Endometrial microvascular endothelial cells (primary cell): ENCODE results near the gene UNKL. TPM values are rescaled to one million over a fixed set of nuclear protein-coding genes. Genes with fewer than 3 reads are reported as not detected.

Experiments used
- in situ Hi-C: cut with HindIII; loops from 2 replicates; pipeline ENCODE4 v1.10.0; 2017; ENCODE audit warnings: low sequenced_read_pairs, low pct_unique_long_range_greater_than_20kb; ENCODE audit errors: inconsistent ontology term
- total RNA-seq: library from RNA; depleted of rRNA; stranded (reverse); fragments of >200 nt; gene quantifications from one replicate; pipeline ENCODE4 v1.2.3, GENCODE V29; 2015; ENCODE audit errors: inconsistent ontology term

Gene UNKL, protein sequence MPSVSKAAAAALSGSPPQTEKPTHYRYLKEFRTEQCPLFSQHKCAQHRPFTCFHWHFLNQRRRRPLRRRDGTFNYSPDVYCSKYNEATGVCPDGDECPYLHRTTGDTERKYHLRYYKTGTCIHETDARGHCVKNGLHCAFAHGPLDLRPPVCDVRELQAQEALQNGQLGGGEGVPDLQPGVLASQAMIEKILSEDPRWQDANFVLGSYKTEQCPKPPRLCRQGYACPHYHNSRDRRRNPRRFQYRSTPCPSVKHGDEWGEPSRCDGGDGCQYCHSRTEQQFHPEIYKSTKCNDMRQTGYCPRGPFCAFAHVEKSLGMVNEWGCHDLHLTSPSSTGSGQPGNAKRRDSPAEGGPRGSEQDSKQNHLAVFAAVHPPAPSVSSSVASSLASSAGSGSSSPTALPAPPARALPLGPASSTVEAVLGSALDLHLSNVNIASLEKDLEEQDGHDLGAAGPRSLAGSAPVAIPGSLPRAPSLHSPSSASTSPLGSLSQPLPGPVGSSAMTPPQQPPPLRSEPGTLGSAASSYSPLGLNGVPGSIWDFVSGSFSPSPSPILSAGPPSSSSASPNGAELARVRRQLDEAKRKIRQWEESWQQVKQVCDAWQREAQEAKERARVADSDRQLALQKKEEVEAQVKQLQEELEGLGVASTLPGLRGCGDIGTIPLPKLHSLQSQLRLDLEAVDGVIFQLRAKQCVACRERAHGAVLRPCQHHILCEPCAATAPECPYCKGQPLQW
- 9.8 TPM for total RNA-seq

DNA sequence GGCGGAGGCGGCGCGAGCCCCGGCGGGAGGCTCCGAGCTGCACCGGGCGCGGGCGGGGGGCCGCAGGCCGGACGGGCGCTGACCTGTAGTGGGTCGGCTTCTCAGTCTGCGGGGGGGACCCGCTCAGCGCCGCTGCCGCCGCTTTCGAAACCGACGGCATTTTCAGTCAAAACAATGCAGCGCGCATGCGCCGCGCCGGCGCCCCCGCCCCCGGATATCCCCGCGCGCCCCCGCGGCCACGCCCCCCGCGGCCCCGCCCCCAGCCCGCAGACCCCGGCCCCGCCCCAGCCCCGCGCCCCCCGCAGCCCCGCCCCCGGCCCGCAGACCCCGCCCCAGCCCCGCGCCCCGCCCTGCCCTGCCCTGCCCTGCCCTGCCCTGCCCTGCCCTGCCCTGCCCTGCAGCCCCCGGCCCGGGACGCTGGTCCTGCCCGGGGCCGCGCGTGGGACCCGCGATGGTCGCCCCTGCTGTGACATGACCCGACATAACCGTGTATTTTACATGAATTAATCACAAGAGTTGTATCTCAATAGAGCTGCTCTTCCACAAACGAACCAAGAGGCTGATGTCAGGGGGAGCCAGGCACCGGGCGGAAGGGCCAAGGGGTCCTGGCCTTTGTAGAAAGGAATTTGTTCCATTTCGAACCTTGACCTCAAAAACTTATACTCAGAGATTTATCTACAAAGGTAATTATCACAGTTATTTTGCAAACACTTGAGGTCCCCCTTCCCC is at the start of gene UNKL:
Gene UNKL (minus strand): TSS at position 173 of the 729 bp plus-strand sequence. CDS start 13 bp downstream, at position 160.
- in situ Hi-C loops = no loop called here

- in situ Hi-C loops = no loop called here
Measured at GRCh38 chr16:1461146-1461545, 46.6 kb upstream of the UNKL start.

DNA sequence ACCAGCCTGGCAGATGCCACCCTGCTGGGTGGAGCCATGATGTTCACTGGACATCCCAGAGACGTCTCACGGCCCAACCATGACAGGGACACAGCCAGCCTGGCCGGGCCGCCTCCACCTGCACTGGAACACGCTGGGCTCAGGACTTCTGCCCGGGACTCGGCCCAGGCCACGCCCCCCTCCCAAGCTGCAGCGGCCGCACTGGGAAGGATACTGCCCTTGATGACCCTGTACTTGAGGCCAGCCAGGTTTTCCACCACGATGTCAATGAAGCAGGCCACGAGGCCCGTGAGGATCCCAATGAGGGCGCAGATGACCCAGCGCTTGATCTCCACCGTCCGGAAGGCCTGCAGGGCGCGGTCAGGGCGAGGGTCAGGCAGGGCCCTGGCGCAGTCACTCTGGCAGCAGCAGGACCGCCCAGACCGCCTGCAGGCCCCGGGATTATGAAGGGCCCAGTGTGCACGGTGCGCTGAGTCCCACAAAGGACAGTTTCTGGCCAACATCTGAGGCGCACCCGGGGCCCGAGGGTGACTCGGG is 46.2 kb upstream of the UNKL start:
- in situ Hi-C loops = no loop called here

DNA sequence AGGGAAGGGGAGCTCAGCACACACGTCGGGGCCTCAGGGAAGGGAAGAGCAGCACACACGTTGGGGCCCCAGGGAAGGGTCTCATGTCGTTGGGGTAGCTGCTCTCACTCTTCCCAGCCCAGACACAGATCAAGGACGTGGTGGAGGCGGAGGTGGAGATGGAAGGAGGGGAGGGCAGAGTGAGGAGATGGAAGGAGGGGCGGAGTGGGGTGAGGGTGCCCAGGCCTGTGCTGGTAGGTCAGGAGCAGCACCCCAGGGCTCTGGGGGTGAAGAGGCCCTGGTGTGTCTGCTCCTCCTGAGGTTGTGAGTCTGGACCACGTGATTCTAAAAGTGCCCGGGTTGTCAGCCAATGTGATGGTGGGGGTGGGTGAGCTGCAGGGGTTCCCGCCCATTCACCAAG is 45.5 kb upstream of the UNKL start:
- in situ Hi-C loops = no loop called here

GRCh38 chr16:1458977-1459341 is 44.5 kb upstream of the UNKL start:
- in situ Hi-C loops = no loop called here

DNA sequence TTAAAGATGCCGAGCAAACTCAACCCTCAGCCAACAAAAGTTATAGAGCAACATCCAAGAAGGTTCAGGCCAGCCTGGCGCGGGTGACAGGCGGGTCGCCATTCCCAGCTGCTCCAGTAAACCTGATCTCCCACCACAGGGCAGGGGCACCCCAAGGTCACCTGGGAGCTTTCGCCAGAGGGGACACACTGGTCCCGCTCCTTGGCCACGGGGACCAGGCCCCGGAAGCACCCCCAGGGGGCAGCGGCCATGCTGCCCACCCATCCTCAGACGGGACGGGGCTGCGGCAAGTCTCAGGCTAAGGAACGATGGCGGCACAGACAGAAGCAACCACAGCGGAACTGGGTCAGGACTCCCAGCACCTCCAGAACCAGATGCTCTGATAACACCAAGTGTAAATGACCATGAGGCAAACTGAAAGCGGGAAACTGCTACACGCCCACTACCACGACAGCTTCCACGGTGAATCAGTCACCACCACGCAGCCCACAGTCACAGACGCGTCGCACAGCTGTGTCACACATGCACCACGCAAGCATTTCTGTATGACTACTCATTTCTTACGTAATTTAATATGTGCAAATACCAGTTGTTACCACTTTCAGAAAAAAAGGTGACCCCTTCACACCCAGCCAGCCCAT is 44.0 kb upstream of the UNKL start:
- in situ Hi-C loops = no loop called here

DNA sequence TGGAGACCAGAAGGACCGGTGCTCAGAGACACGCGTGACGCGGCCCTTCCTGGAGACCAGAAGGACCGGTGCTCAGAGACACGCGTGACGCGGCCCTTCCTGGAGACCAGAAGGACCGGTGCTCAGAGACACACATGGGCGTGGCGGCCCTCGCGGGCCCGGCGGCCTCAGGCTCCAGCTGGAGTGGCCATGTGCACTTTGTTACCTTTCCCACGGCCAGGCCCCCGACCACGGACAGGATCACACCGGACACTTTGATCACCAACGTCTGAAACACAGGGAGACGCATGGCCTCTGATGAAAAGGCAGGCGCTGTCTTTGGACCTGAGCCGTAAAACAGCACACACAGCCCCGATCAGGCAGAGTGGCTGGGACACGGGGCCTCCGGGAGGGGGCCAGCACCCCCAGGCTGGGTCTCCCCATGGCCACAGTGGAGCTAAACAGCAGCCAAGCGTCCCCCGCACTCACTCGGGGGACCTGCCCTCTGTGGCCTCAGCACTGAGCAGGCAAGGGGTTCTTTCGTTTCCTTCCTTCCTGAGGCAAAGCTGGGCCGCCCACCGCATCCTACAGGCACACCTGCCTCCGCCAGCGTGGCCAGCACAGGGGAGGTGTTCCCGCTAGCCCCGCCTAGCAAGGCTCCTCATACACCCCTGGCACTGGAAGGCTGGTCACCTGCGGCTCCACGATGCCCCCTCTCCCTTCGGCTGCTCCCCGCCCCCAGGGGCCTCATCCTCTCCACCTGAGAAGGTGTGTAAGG is 43.2 kb upstream of the UNKL start:
- in situ Hi-C loops = no loop called here

DNA sequence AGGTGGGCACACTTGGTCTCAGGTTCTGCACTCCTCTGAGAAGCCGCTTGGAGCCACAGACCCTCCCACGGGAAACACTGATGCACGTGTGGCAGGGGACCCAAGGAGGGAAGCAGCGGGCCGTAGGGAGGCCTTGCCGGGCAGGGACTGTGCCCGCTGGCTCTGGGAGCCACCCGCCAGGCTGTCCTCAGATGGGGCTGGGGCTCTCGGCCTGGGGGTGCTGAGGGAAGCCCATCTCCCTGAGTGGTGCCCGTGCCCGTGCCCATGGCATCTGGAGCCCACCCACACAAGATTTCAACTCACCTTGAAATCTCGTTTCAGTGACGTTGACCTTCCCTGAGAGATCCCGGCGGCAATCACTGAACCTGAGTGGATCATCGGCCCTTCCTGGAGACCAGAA is 42.4 kb upstream of the UNKL start:
- in situ Hi-C loops = no loop called here

GRCh38 chr16:1455190-1456171 is 41.0 kb upstream of the UNKL start:
- in situ Hi-C loops = no loop called here

- in situ Hi-C loops = no loop called here
Measured at GRCh38 chr16:1454561-1454960, 40.1 kb upstream of the UNKL start.

- in situ Hi-C loops = no loop called here
Measured at GRCh38 chr16:1453316-1453715, 38.8 kb upstream of the UNKL start.

GRCh38 chr16:1452530-1452929 is 38.0 kb upstream of the UNKL start:
- in situ Hi-C loops = no loop called here

DNA sequence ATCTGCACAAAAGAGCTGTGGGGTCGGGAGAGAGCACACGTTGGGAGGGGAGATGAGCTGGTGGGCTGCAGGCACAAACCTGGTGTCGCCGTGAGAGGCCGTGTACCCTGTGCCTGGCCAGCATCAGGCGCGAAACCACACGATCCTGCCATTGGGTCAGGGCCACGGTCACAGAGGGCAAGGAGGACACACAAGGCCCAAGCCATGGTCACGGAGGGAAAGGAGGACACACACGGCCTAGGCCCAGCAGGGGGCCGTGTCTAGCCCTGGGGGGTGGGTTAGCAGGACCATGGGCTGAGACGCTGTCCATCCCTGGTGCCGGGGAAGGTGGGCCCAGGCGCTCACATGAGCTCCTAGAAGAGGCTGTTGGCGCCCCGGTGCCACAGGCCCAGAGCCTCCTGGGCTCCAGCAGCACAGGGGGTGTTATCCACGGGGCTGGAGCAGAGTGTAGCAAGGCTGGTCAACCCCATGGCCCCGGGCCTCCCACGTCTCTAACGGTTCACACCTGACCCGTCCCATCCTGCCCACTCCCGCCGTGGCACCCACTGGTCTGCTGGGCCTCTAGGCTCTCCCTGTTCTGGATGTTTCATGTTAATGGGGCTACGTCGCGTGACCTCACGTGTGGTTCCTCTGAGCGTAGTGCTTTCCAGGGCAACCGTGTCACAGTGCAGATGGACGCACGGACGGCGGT is 37.3 kb upstream of the UNKL start:
- in situ Hi-C loops = no loop called here

- in situ Hi-C loops = no loop called here
Measured at GRCh38 chr16:1450841-1451240, 36.3 kb upstream of the UNKL start.

DNA sequence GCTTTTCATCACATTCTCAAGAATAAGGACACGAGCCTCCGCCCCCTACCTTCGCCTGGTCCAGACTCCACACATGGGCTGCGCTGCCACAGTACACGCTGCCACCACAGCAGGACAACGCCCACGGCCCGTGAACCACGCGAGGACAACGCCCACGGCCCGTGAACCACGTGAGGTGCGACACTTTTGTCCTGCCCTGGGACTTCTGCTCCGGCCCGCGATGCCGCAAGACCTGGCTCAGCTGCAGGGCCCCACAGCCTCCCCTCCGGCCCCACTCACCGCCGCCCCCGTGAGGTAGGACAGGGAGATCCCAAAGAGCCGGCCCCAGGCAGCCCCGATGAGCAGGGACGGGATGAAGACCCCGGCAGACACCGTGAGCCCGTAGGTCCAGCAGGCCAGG is 35.7 kb upstream of the UNKL start:
- in situ Hi-C loops = no loop called here

GRCh38 chr16:1449201-1449788 is 34.8 kb upstream of the UNKL start:
- in situ Hi-C loops = no loop called here
